ENCODE measurements around the gene IFITM2. TPM values are rescaled to one million over a fixed set of nuclear protein-coding genes. Genes with fewer than 3 reads are reported as not detected.

IFITM2 gene
- total RNA-seq, 1 experiment from 2014 or later, result 32.3 TPM

Small RNA genes lying within 50 kb of the gene (small RNA-seq; reads per million reads assigned to genes)
- gene AC136475.6, result not detected

Other genes with a start within 250 kb of the IFITM2 start
- not detected in 2 replicates for gene SCGB1C1, start 114.7 kb upstream of the IFITM2 start, total RNA-seq (2014; rRNA removed; shearing (Covaris generic))
- gene BET1L, start 100.4 kb upstream of the IFITM2 start, total RNA-seq (2014; rRNA removed; shearing (Covaris generic)), result 45.6 and 47.9 TPM in 2 replicates
- 253 and 283 TPM in 2 replicates for gene RIC8A, start 100.1 kb upstream of the IFITM2 start, total RNA-seq (2014; rRNA removed; shearing (Covaris generic))
- gene SIRT3, start 71.5 kb upstream of the IFITM2 start, total RNA-seq (2014; rRNA removed; shearing (Covaris generic)), result 8.6 and 11.5 TPM in 2 replicates
- gene PSMD13, start 70.8 kb upstream of the IFITM2 start, total RNA-seq (2014; rRNA removed; shearing (Covaris generic)), result 235 TPM in 2 replicates
- not detected in 2 replicates for gene NLRP6, start 29.4 kb upstream of the IFITM2 start, total RNA-seq (2014; rRNA removed; shearing (Covaris generic))
- gene PGGHG, start 18.7 kb upstream of the IFITM2 start, total RNA-seq (2014; rRNA removed; shearing (Covaris generic)), result 175 and 194 TPM in 2 replicates
- not detected in 2 replicates for gene IFITM5, start 8.3 kb upstream of the IFITM2 start, total RNA-seq (2014; rRNA removed; shearing (Covaris generic))
- 6.8 and 7.6 TPM in 2 replicates for gene IFITM1, start 6.2 kb downstream of the IFITM2 start, total RNA-seq (2014; rRNA removed; shearing (Covaris generic))
- 10.6 and 30.1 TPM in 2 replicates for gene IFITM3, start 13.0 kb downstream of the IFITM2 start, total RNA-seq (2014; rRNA removed; shearing (Covaris generic))
- not detected in 2 replicates for gene B4GALNT4, start 61.7 kb downstream of the IFITM2 start, total RNA-seq (2014; rRNA removed; shearing (Covaris generic))
- gene PKP3, start 86.4 kb downstream of the IFITM2 start, total RNA-seq (2014; rRNA removed; shearing (Covaris generic)), result 284 and 306 TPM in 2 replicates
- gene SIGIRR, start 107.2 kb downstream of the IFITM2 start, total RNA-seq (2014; rRNA removed; shearing (Covaris generic)), result 295 and 312 TPM in 2 replicates
- gene ANO9, start 134.2 kb downstream of the IFITM2 start, total RNA-seq (2014; rRNA removed; shearing (Covaris generic)), result 63.7 and 94.0 TPM in 2 replicates
- gene PTDSS2, start 142.5 kb downstream of the IFITM2 start, total RNA-seq (2014; rRNA removed; shearing (Covaris generic)), result 56.6 and 63.4 TPM in 2 replicates
- 470 and 513 TPM in 2 replicates for gene RNH1, start 199.4 kb downstream of the IFITM2 start, total RNA-seq (2014; rRNA removed; shearing (Covaris generic))
- 217 and 259 TPM in 2 replicates for gene HRAS, start 227.8 kb downstream of the IFITM2 start, total RNA-seq (2014; rRNA removed; shearing (Covaris generic))
- 8.1 and 10.0 TPM in 2 replicates for gene LRRC56, start 229.7 kb downstream of the IFITM2 start, total RNA-seq (2014; rRNA removed; shearing (Covaris generic))